ENCODE results near the gene RTL1.

Gene RTL1

DNA sequence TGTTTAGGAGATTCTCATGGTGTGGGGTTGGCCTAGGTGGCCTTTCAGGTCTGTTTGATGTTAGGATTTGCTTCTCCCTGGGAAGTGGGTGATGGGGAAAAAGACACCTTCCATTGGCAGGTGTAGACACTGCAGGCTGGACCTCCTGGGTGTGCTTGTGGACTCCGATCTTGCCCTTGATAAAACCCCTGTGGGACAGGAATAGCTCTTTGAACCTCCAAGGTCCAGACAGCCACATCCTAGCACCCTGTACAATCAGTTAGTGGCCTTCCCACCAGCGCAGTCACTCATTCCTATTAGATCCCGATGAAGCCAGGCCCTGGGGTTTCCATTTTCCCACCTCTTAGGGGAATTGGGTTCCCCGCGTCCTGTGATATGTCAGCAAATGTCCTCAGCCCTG, 49.1 kb downstream of the RTL1 start:
- in situ Hi-C loops (cut with MboI; ENCODE audit: low sequenced_read_pairs, unreplicated experiment): no loop called here
- no peak for DNase-seq (ENCODE audit: low spot score)
- TF ChIP-seq CTCF (IDR thresholded peaks at IDR 0.05; ENCODE audit: borderline replicate concordance, control extremely low read depth, extremely low read depth, insufficient read depth, missing control alignments): no peak

DNA sequence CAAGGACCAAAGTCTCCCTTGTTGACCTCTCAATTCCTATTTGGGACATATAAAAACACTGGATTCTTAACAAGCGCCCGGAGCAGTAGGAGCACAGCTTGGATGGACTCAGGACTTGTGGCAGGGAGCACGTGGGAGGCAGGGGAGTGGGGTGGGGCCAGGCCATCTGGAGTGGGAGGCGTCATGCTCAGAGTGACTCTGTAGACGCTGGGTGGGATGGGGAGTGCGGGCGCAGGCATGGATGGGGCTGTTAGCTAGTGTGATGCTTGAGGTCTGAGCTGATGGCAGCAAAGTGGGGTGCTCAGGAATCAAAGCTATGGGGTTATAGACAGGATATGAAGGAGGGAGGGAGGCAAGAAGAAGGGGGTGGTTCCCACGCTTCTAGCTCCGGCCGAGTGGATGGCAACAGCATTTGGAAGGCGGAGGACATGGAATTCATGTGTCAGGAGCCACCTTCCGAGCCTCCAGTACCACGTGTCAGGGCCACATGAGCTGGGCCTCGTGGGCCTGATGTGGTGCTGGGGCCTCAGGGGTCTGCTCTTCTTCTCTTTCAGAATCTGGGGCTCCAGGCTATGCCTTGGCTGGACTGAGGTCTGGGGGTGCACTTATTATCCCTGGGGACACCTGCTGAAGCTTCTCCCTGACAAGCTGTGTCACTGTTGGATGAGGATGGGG, 51.4 kb downstream of the RTL1 start:
- DNase-seq (ENCODE audit: low spot score): no peak
- in situ Hi-C loops (cut with MboI; ENCODE audit: low sequenced_read_pairs, unreplicated experiment): no loop called here
- no peak for TF ChIP-seq CTCF (IDR thresholded peaks at IDR 0.05; ENCODE audit: borderline replicate concordance, control extremely low read depth, extremely low read depth, insufficient read depth, missing control alignments)

- no peak for TF ChIP-seq CTCF (IDR thresholded peaks at IDR 0.05; ENCODE audit: borderline replicate concordance, control extremely low read depth, extremely low read depth, insufficient read depth, missing control alignments)
- in situ Hi-C loops (cut with MboI; ENCODE audit: low sequenced_read_pairs, unreplicated experiment): no loop called here
- DNase-seq (ENCODE audit: low spot score): no peak
Measured at GRCh38 chr14:100851586-100851916, 52.0 kb downstream of the RTL1 start.

DNA sequence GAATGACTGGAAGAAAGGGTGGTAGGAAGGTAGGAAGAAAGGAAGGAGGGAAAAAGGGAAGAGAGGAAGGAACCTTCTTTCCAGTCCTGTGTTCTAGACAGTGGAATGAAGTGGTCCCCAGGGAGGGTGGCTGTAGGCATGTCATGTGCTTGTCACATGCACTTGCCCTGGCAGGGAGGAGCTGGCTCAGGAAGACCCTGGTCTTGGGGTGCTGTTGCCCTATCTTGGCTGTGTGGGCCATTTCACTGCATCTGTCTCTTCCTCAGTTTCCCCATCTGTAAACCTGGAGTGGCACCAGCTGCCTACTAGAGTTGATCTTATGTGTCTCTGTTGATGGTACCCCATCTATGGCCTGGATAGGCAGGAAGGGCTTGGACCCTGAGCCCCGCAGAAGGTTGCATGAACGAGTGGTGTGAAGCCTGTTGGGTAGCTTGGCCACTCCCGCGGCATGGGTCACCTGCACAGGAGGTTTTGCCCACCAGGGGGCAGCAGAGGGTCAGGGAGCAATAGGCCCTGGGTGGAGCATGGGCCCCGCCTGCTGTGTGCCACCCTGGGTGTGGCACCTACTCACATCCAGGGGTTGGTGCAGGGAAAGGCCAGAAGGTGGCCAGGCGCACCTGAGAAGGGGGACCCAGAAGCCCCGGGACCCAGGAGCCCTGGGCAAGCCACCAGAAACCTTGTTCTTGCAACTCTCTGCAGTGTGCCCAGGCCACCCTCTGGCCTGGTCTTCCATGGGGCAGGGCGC, 52.5 kb downstream of the RTL1 start:
- DNase-seq (ENCODE audit: low spot score): peak; percentile 79
- peak; percentile 74 for TF ChIP-seq CTCF (IDR thresholded peaks at IDR 0.05; ENCODE audit: borderline replicate concordance, control extremely low read depth, extremely low read depth, insufficient read depth, missing control alignments)
- in situ Hi-C loops (cut with MboI; ENCODE audit: low sequenced_read_pairs, unreplicated experiment): no loop called here

DNA sequence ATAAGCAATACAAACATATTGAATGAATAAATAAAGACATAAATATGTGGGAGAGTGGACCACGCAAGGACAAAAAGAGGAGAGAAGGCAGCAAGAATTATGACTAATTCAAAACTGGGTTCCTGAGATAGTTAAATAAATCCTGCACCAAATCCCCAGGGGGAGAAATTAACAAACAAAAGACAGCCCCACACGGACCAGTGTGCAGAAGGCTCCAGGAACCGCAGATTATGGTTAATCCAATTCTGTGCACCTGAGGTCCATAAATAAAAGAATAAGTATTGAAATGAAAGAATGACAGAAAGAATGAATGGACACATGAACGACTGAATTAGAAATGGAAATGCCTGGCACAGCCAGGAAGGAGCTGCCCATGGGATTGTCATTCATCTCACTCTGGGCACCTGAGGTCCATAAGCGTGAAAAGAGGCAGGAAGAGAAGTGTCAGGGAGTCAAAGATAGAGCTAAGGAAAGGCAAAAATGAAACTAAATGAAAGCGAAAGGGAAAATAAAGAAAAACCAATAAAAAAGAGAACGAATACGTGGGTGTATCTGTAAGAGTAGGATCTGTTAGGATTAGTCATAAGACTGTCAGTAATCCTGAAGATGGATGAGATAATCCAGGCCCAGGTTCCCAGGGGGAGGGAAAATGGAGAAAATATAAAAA, 54.3 kb downstream of the RTL1 start:
- no peak for DNase-seq (ENCODE audit: low spot score)
- TF ChIP-seq CTCF (IDR thresholded peaks at IDR 0.05; ENCODE audit: borderline replicate concordance, control extremely low read depth, extremely low read depth, insufficient read depth, missing control alignments): no peak
- in situ Hi-C loops (cut with MboI; ENCODE audit: low sequenced_read_pairs, unreplicated experiment): no loop called here

DNA sequence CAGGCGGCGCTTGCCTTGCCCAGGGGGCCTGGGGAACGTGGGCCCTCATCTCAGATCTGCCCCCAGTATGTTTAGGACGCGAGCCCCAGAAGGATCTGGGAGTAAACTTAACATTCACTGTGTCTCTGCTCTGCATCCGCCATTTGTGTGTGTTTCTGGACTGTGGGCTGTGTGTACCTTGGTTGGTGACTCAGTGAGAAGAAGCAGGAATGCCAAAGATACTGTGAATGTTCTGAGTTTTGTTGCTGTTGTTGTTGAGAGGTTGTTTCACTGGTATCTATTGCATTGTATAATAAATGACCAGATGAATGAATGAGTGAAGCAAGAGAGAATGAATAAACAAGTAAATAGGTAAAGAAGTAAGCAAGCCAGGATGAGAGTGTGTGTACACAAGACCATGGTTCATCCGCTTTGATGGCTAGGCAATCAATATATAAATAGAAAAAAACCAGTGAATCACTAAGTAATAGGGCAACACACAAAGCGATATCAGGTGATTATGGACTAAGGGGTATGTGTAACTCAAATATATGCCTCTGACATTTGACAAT, 57.1 kb downstream of the RTL1 start:
- DNase-seq (ENCODE audit: low spot score): no peak
- TF ChIP-seq CTCF (IDR thresholded peaks at IDR 0.05; ENCODE audit: borderline replicate concordance, control extremely low read depth, extremely low read depth, insufficient read depth, missing control alignments): no peak
- in situ Hi-C loops (cut with MboI; ENCODE audit: low sequenced_read_pairs, unreplicated experiment): no loop called here
